Stimulated activated CD8-positive, alpha-beta memory T cell treated with anti-CD3 and anti-CD28 coated beads, Interleukin-15, amount 100 ng/mL, for 48 hours (primary cell): ENCODE measurements around the gene MTM1.
A peak's percentile ranks its signal among the peaks of the same experiment; 100 is the strongest.

ENCODE experiments used
- DNase-seq, 2 donors: peaks; one replicate each; pipeline ENCODE4 v3.0.0-alpha.2; 2020; ENCODE audit warnings: low read depth in 2 of 2

Gene MTM1

GRCh38 chrX:150663073-150663472 lies 94.7 kb downstream of the MTM1 start:
- no peak for DNase-seq

GRCh38 chrX:150664290-150664689 lies 95.9 kb downstream of the MTM1 start:
- DNase-seq = no peak

- no peak for DNase-seq
Measured at GRCh38 chrX:150676221-150676620, 107.8 kb downstream of the MTM1 start.

GRCh38 chrX:150680974-150681373 lies 112.6 kb downstream of the MTM1 start:
- DNase-seq = no peak

GRCh38 chrX:150683112-150683511 lies 114.7 kb downstream of the MTM1 start:
- no peak for DNase-seq

- no peak for DNase-seq
Measured at GRCh38 chrX:150683536-150684146, 115.2 kb downstream of the MTM1 start.

GRCh38 chrX:150688911-150689451 lies 120.6 kb downstream of the MTM1 start:
- DNase-seq = no peak

GRCh38 chrX:150690126-150690525 lies 121.7 kb downstream of the MTM1 start:
- no peak for DNase-seq

- no peak for DNase-seq
Measured at GRCh38 chrX:150692296-150692695, 123.9 kb downstream of the MTM1 start.

- no peak for DNase-seq
Measured at GRCh38 chrX:150692831-150693724, 124.7 kb downstream of the MTM1 start, which contains the start of gene MTMR1. Gene MTMR1, plus strand, starts transcription at chrX:150693396. Its CDS starts 135 bp downstream, at chrX:150693531.

- peak; percentile 62 to 66 for DNase-seq
Measured at GRCh38 chrX:150693725-150694574, 125.5 kb downstream of the MTM1 start.

- DNase-seq = no peak
Measured at GRCh38 chrX:150694738-150695410, 126.5 kb downstream of the MTM1 start.

- no peak for DNase-seq
Measured at GRCh38 chrX:150696331-150696730, 127.9 kb downstream of the MTM1 start.

- no peak for DNase-seq
Measured at GRCh38 chrX:150696866-150697265, 128.4 kb downstream of the MTM1 start.

GRCh38 chrX:150697641-150698040 lies 129.2 kb downstream of the MTM1 start:
- DNase-seq = no peak

- no peak for DNase-seq
Measured at GRCh38 chrX:150698981-150699380, 130.6 kb downstream of the MTM1 start.

- DNase-seq = no peak
Measured at GRCh38 chrX:150700107-150700506, 131.7 kb downstream of the MTM1 start.

- DNase-seq = no peak
Measured at GRCh38 chrX:150701377-150701776, 133.0 kb downstream of the MTM1 start.

- DNase-seq = no peak
Measured at GRCh38 chrX:150702966-150703694, 134.7 kb downstream of the MTM1 start.

GRCh38 chrX:150703695-150703974 lies 135.2 kb downstream of the MTM1 start:
- no peak for DNase-seq
